ENCODE results near the gene ZBTB16.

- TF ChIP-seq CTCF (IDR thresholded peaks at IDR 0.05) (no peak), POLR2A (IDR thresholded peaks at IDR 0.05) (no peak)
Observed at GRCh38 chr11:114129699-114130098, 70.2 kb downstream of the ZBTB16 start.

All from uterus (tissue), 2 donors.